HepG2 (cell line): Measurements from ENCODE around the gene RASSF8. TPM values are rescaled to one million over a fixed set of nuclear protein-coding genes. Genes with fewer than 3 reads are reported as not detected.

ENCODE experiments used
- ATAC-seq: fragments of 200-7000 bp; cut with Tn5 transposase; 3 replicates; pipeline ENCODE4 v1.9.1; 2020; ENCODE audit warnings: mild to moderate bottlenecking, moderate library complexity
- BruUV-seq: library from RNA; stranded (reverse); fragments of 400-500 nt; replicated peaks from 2 replicates; lab custom pipeline; 2021; lab: Mats Ljungman, UMichigan
- CTCF ChIA-PET: fragments of 300-600 bp; formaldehyde crosslinking; extraction: SDS; loops from one replicate; lab custom pipeline; 2021; ENCODE audit warnings: low total read pairs, inconsistent platforms, low intra/inter-chr PET ratio; lab: Yijun Ruan, JAX
- POLR2A ChIA-PET: fragments of 350-600 bp; sonication (Branson Sonifier 250); formaldehyde crosslinking; loops from one replicate; lab custom pipeline; 2020; ENCODE audit warnings: antibody characterized with exemption, inconsistent platforms; lab: Yijun Ruan, JAX
- DNase-seq: peaks from one replicate; pipeline ENCODE4 v3.0.0-alpha.2; 2015; ENCODE audit warnings: low spot score
- FAIRE-seq: peaks from 3 replicates; lab custom pipeline; 2011; peaks lifted over from hg19 to GRCh38; lab: Jason Lieb, UNC
- H2AFZ ChIP-seq: one replicate; pipeline ENCODE4 v1.6.1; 2011; ENCODE audit warnings: low read length, inconsistent platforms
- H3K27ac ChIP-seq: fragments of 300-600 bp; 3 replicates; pipeline ENCODE4 v1.8.0; 2011; ENCODE audit warnings: mixed run types, mild to moderate bottlenecking, mixed read lengths, low read length, inconsistent platforms; ENCODE audit not compliant: insufficient read depth; ENCODE audit errors: extremely low read length
- H3K27me3 ChIP-seq, 2 experiments: fragments of 200-600 bp in 1 of 2; 2 replicates in 1 of 2; 3 replicates in 1 of 2; pipeline versions ENCODE4 v1.6.0 to v1.8.0; 2011; ENCODE audit warnings: low read length in 2 of 2, mild to moderate bottlenecking in 2 of 2, moderate library complexity in 2 of 2, inconsistent platforms in 1 of 2; ENCODE audit not compliant: insufficient read depth in 2 of 2, control insufficient read depth in 1 of 2
- H3K36me3 ChIP-seq, 2 experiments: fragments of 200-600 bp in 1 of 2; replicated peaks in 1 of 2; 2 replicates in 1 of 2; 3 replicates in 1 of 2; pipeline versions ENCODE4 v1.5.1 to v1.8.0; 2011; ENCODE audit warnings: low read length in 2 of 2, inconsistent platforms in 1 of 2; ENCODE audit not compliant: insufficient read depth in 2 of 2, control insufficient read depth in 1 of 2
- H3K4me1 ChIP-seq: 2 replicates; pipeline ENCODE4 v1.5.1; 2012; ENCODE audit warnings: low read length, inconsistent platforms; ENCODE audit not compliant: insufficient read depth
- H3K4me2 ChIP-seq: 2 replicates; pipeline ENCODE4 v1.6.0; 2011; ENCODE audit warnings: low read depth, low read length, inconsistent platforms
- H3K4me3 ChIP-seq, 3 experiments: fragments of 200-600 bp in 1 of 3; sonication (generic), shearing (Covaris generic) in 1 of 3; replicated peaks in 1 of 3; 2 replicates each; pipeline ENCODE4 v1.5.1; 2011 to 2016; ENCODE audit warnings: low read length in 3 of 3, inconsistent platforms in 2 of 3, low read depth in 2 of 3, mild to moderate bottlenecking in 2 of 3, control low read depth in 1 of 3, mixed read lengths in 1 of 3; ENCODE audit not compliant: insufficient read depth in 1 of 3
- H3K79me2 ChIP-seq: one replicate; pipeline ENCODE4 v1.6.1; 2011; ENCODE audit warnings: low read length, inconsistent platforms; ENCODE audit not compliant: insufficient read depth
- H3K9ac ChIP-seq: 2 replicates; pipeline ENCODE4 v1.6.0; 2011; ENCODE audit warnings: mild to moderate bottlenecking, low read depth, low read length, inconsistent platforms; ENCODE audit not compliant: insufficient read depth
- H3K9me3 ChIP-seq: 2 replicates; pipeline ENCODE4 v1.5.1; 2012; ENCODE audit warnings: mild to moderate bottlenecking, low read length
- H4K20me1 ChIP-seq: 2 replicates; pipeline ENCODE4 v1.6.0; 2011; ENCODE audit warnings: inconsistent platforms, mild to moderate bottlenecking, low read length, moderate library complexity; ENCODE audit not compliant: insufficient read depth
- ASH2L ChIP-seq: fragments of 300-600, 200-600 bp; sonication (generic); IDR thresholded peaks from 2 replicates; pipeline ENCODE4 v1.7.0; 2017; ENCODE audit warnings: low read depth, mild to moderate bottlenecking, moderate library complexity, mixed read lengths, low read length; ENCODE audit not compliant: insufficient read length
- BCL6 ChIP-seq: IDR thresholded peaks from 2 replicates; pipeline ENCODE4 v1.6.1; 2016; ENCODE audit warnings: missing genetic modification reagents, missing compliant biosample characterization
- CEBPZ ChIP-seq: IDR thresholded peaks from 2 replicates; pipeline ENCODE4 v1.6.1; 2012; ENCODE audit warnings: low read length, improper control_type of control experiment
- ELF1 ChIP-seq: sonication (generic); formaldehyde crosslinking; IDR thresholded peaks from 2 replicates; pipeline ENCODE4 v1.4.0; 2020; ENCODE audit warnings: missing genetic modification reagents
- MLXIP ChIP-seq: sonication (generic); formaldehyde crosslinking; IDR thresholded peaks from 2 replicates; pipeline ENCODE4 v1.9.0; 2021; ENCODE audit warnings: missing genetic modification reagents, borderline replicate concordance
- MXD4 ChIP-seq: IDR thresholded peaks from 2 replicates; pipeline ENCODE4 v1.6.1; 2016; ENCODE audit warnings: mild to moderate bottlenecking, missing biosample characterization, missing genetic modification reagents
- PLRG1 ChIP-seq: fragments of 450-650 bp; conservative IDR thresholded peaks from 2 replicates; pipeline ENCODE4 v1.6.1; 2016
- SMC3 ChIP-seq: IDR thresholded peaks from 2 replicates; pipeline ENCODE4 v1.6.1; 2011; ENCODE audit warnings: low read length, improper control_type of control experiment
- SNAPC2 ChIP-seq: sonication (generic); formaldehyde crosslinking; IDR thresholded peaks from 2 replicates; pipeline ENCODE4 v1.8.1; 2022; ENCODE audit warnings: mild to moderate bottlenecking, missing genetic modification reagents
- SP2 ChIP-seq: sonication (generic); formaldehyde crosslinking; IDR thresholded peaks from 2 replicates; pipeline ENCODE4 v1.5.1; 2020; ENCODE audit warnings: mild to moderate bottlenecking, missing genetic modification reagents
- TFDP2 ChIP-seq: sonication (generic); formaldehyde crosslinking; IDR thresholded peaks from 2 replicates; pipeline ENCODE4 v1.4.0; 2020; ENCODE audit warnings: missing genetic modification reagents
- TSC22D2 ChIP-seq: sonication (generic); formaldehyde crosslinking; IDR thresholded peaks from 2 replicates; pipeline ENCODE4 v1.5.1; 2020; ENCODE audit warnings: missing genetic modification reagents, mild to moderate bottlenecking, borderline replicate concordance
- ZBTB14 ChIP-seq: sonication (generic); formaldehyde crosslinking; IDR thresholded peaks from 2 replicates; pipeline ENCODE4 v1.4.0; 2020; ENCODE audit warnings: missing genetic modification reagents
- ZC3H13 ChIP-seq: sonication (generic); formaldehyde crosslinking; IDR thresholded peaks from 2 replicates; pipeline ENCODE4 v1.8.1; 2023; ENCODE audit warnings: mild to moderate bottlenecking, missing genetic modification reagents, moderate library complexity
- ZMAT5 ChIP-seq: sonication (generic); formaldehyde crosslinking; IDR thresholded peaks from 2 replicates; pipeline ENCODE4 v1.5.0; 2020; ENCODE audit warnings: mild to moderate bottlenecking, low read depth, missing genetic modification reagents, borderline replicate concordance
- ZNF501 ChIP-seq: sonication (generic); formaldehyde crosslinking; IDR thresholded peaks from 2 replicates; pipeline ENCODE4 v1.5.1; 2020; ENCODE audit warnings: mild to moderate bottlenecking, moderate library complexity, missing genetic modification reagents
- ZNF839 ChIP-seq: sonication (generic); formaldehyde crosslinking; IDR thresholded peaks from 2 replicates; pipeline ENCODE4 v1.4.0; 2020; ENCODE audit warnings: missing genetic modification reagents, mild to moderate bottlenecking, borderline replicate concordance
- ZSCAN20 ChIP-seq: sonication (generic); formaldehyde crosslinking; IDR thresholded peaks from 2 replicates; pipeline ENCODE4 v1.4.0; 2020; ENCODE audit warnings: missing genetic modification reagents, mild to moderate bottlenecking, borderline replicate concordance
- in situ Hi-C: cut with HindIII; loops from 2 replicates; pipeline ENCODE4 v1.10.0; 2017; ENCODE audit warnings: low pct_unique_long_range_greater_than_20kb; ENCODE audit not compliant: extremely low pct_ligation_motif_present
- intact Hi-C: fragments of 100-400 bp; cut with micrococcal nuclease; formaldehyde crosslinking; loops from one replicate; pipeline ENCODE4 v1.10.0; 2022; ENCODE audit not compliant: unreplicated experiment
- polyA plus RNA-seq, 8 experiments: library from polyadenylated mRNA; depleted of rRNA in 3 of 8; stranded (reverse) in 7 of 8; unstranded in 1 of 8; fragments of >200 nt; fragmentation: Illumina TruSeq in 4 of 8; extraction: Trizol in 4 of 8; gene quantifications; 2 replicates each; pipeline versions ENCODE4 v1.2.1 to v1.2.3, GENCODE V29; 2011 to 2016; ENCODE audit warnings: low read depth in 4 of 8, missing spikeins in 1 of 8, mixed read lengths in 1 of 8; ENCODE audit not compliant: insufficient read depth in 1 of 8
- total RNA-seq, 5 experiments: library from RNA; depleted of rRNA; stranded (reverse); fragments of >200 nt; fragmentation: Illumina TruSeq; extraction: Trizol; gene quantifications; 2 replicates each; pipeline ENCODE4 v1.2.3, GENCODE V29; 2016; ENCODE audit warnings: low read depth in 1 of 5

Gene RASSF8
- total and polyA plus RNA-seq, 2 of the 13 experiments (the other 11 are each of a cell fraction or from before 2014, with no cell fraction given): 0.82 to 9.2 TPM

- H3K27ac ChIP-seq: no peak overlapping the region
- FAIRE-seq: no peak
- in situ Hi-C loops: no loop called here
These were observed 85.5 kb downstream of the RASSF8 start for GRCh38 chr12:26044007-26044394.

More at GRCh38 chr12:26044007-26044394, 85.5 kb downstream of the RASSF8 start:
- Histone ChIP-seq H3K9me3 (no peaks in the 10 kb centered on the region), H4K20me1 (no peaks in the 10 kb centered on the region), H3K36me3 (no peaks in the 10 kb centered on the region), H3K4me2 (no peak overlapping the region), H3K4me3 (no peak overlapping the region), H3K27me3 (no peaks in the 10 kb centered on the region), H2AFZ (no peak overlapping the region), H3K4me1 (no peaks in the 10 kb centered on the region), H3K79me2 (no peaks in the 10 kb centered on the region), H3K9ac (no peak overlapping the region)
- DNase-seq (no peak), ATAC-seq (no peak)
- intact Hi-C loops: no loop called here
- POLR2A ChIA-PET: no interaction called here
- no TSS peak for BruUV-seq
- CTCF ChIA-PET: no interaction called here
- no peak for TF ChIP-seq ZMAT5 (CRISPR knock-in tag)
- TF ChIP-seq ZNF839 (CRISPR knock-in tag): no peak
- TF ChIP-seq MLXIP: no peak
- no peak for TF ChIP-seq SMC3
- no peak for TF ChIP-seq SNAPC2 (CRISPR knock-in tag)
- no peak for TF ChIP-seq TFDP2 (CRISPR knock-in tag)
- no peak for TF ChIP-seq BCL6 (CRISPR knock-in tag)
- TF ChIP-seq PLRG1: no peak
- TF ChIP-seq ZBTB14 (CRISPR knock-in tag): no peak
- TF ChIP-seq CEBPZ: no peak
- no peak for TF ChIP-seq MXD4
- no peak for TF ChIP-seq ELF1 (CRISPR knock-in tag)
- no peak for TF ChIP-seq TSC22D2 (CRISPR knock-in tag)
- TF ChIP-seq ASH2L: no peak
- no peak for TF ChIP-seq ZC3H13 (CRISPR knock-in tag)
- no peak for TF ChIP-seq ZNF501 (CRISPR knock-in tag)
- no peak for TF ChIP-seq ZSCAN20 (CRISPR knock-in tag)
- TF ChIP-seq SP2: no peak
- TF ChIP-seq, all 625 proteins: peak for 0
